Fibroblast of skin of left quadriceps (primary cell): ENCODE data around the gene BUD31.
A peak's percentile ranks its signal among the peaks of the same experiment; 100 is the strongest.
"Not testable (repeated sequence)": the region's sequence is repeated elsewhere in the genome, so short reads cannot be mapped to it uniquely, and the experiment has no call there.

Experiments used
- DNase-seq, 2 experiments: peaks; one replicate each; pipeline ENCODE4 v3.0.0-alpha.2; 2013; ENCODE audit warnings: low read depth in 2 of 2

Gene BUD31

DNA sequence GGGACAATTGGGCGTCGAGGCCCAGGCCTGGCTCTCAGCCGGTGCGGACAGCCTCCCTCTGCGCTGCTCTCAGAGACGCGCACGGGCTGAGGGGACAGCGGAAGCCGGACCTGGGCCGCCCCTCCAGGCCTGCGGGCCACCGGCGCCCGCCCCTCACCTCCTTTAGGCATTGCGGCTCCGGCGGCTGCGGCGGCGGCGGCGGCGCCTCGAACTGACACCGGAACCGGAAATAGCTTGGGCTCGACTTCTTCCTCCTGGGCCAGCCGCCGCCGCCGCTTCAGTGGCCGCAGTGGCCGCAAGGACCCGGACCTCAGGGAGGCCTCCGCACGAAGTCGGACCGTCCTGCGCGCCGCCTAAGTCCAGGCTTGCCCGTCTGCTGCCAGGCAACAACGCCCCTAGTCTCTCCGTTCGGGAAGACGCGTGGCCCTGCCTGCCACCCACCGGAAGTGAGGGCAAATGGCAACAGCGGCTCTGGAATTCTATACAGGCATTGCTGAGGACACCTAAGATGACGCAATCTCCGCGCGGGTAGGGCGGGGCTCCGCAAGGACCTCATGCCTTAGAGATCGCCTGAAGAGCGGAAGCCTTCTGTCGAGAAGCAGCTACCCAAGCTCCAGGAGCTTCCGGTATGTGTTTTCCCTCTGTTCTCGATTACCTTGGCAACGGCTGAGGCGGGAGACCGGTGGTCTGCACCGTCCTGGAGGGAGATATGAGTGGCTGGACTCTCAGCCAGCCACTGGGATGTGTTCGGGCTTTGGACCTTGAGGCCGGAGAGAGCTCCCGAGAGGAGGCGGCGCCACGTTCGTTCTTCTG is at the start of gene BUD31, which contains the start of gene PDAP1:
Gene BUD31 (plus strand): TSS at position 591 of the 813 bp plus-strand sequence. CDS start 2,124 bp downstream, outside the sequence.
Gene PDAP1 (minus strand): TSS at position 219 of the 813 bp plus-strand sequence. CDS start 49 bp downstream, at position 170.
- DNase-seq, result peak; percentile 87 to 89

DNA sequence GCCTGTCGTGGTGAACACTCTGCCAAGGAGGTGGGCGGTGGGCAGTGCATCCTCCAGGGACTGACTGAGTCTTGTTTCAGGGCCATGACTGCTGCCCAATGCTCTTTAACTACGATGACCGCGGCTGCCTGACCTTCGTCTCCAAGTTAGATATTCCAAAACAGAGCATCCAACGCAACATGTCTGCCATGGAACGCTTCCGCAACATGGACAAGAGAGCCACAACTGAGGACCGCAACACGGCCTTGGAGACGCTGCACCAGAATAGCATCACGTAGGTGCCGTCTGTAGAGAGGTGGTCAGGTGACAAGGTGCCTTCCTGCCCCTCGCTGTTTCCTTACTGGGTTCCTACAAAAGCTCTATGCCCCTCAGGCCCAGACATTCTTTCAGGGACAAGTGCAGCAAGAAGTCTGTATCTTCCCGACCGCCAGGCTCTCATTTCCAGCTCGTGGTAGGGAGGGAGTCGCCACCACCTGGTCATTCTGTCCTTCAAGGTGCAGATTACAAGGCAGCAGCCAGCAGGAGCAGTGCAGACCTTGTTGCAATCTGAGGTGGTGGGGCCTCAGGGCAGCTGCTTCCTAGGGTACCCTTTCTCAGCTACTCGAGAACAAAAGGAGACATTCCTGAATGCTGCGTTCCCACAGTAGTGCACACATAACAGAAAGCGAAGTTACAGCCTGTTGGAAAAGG is 49.2 kb upstream of the BUD31 start:
- DNase-seq, result no peak

- DNase-seq, result no peak
These were observed 46.0 kb upstream of the BUD31 start for GRCh38 chr7:99362801-99363200.

DNA sequence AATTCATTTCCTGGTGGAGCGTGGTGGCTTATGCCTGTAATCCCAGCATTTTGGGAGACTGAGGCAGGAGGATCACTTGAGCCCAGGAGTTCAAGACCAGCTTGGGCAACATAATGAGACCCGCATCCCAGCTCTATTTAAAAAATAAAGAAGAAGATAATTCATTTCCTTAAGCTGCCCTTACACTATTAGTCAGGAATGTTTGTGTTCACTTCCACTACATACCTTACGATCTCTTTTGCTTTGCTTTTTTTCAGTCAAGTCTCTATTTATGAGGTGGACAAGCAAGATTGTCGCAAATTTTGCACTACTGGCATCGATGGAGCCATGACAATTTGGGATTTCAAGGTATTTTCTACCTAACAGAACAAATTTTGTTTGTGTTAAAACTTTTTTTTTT is 45.5 kb upstream of the BUD31 start:
- DNase-seq, result no peak

DNA sequence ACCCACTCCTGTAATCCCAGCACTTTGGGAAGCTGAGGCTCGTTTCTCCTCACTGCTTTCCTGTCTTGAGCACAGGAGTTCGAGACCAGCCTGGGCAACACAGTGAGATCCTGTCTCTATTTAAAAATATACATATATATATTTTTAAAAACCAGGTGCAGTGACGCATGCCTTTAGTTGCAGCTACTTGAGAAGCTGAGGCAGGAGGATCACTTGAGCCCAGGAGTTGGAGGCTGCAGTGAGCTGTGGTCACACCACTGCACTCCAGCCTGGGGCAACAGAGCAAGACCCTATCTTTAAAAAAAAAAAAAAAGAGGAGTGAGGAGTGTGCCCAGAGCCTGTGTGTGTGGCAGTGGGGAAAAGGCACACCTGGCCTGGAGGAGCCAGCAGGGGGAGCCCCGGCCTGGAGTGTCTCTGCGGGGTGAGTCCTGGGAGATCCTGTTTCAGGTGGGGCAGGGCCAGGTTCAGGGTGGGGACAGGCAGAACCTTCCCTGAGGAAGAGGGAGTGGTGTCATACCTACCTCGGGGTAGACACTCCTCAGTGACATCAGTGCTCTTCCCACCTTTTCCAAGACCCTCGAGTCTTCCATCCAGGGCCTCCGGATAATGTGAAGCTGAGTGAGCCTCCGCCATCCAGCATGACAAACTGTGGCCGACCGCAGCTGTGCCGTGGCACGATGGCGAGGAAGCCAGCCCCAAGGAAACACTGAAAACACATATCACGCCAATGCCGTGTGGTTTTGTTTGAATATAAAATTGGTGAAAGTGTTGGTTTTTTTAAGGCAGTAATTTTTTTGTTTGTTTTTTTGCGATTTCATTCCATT is 43.2 kb upstream of the BUD31 start:
- DNase-seq, result no peak

- no peak for DNase-seq
These were observed 42.1 kb upstream of the BUD31 start for GRCh38 chr7:99366646-99367045.

GRCh38 chr7:99368750-99369389 is 39.9 kb upstream of the BUD31 start:
- DNase-seq, result no peak

DNA sequence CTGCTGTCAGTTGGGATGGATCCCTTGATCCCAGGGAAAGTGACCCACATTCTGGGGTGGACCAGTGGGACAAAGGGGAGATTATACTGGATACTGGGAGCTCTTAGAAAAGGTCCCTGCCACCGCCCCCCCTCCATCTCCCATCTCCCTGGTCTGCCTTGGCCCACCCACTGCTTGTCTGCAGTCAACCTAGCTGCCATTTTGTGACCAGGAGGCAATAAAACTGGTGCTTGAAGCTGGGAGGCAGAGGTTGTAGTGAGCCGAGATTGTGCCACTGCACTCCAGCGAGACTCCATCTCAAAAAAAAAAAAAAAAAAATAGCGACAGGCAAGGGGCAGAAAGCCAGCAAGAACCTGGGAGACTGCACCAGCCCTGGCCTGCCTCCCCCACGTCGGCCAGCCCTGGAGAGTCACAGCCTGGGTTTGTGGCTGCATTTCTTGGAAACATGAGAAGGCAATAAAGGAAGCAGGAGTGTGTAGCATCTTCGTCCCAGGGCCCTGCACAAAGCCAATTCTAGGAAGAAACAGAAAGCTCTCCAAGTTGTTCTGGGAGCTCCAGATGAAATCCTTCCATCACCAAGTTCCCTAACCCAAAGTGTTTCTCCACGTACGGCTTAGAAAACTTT is 38.9 kb upstream of the BUD31 start:
- no peak for DNase-seq

GRCh38 chr7:99371376-99371920 is 37.3 kb upstream of the BUD31 start:
- DNase-seq, result no peak

DNA sequence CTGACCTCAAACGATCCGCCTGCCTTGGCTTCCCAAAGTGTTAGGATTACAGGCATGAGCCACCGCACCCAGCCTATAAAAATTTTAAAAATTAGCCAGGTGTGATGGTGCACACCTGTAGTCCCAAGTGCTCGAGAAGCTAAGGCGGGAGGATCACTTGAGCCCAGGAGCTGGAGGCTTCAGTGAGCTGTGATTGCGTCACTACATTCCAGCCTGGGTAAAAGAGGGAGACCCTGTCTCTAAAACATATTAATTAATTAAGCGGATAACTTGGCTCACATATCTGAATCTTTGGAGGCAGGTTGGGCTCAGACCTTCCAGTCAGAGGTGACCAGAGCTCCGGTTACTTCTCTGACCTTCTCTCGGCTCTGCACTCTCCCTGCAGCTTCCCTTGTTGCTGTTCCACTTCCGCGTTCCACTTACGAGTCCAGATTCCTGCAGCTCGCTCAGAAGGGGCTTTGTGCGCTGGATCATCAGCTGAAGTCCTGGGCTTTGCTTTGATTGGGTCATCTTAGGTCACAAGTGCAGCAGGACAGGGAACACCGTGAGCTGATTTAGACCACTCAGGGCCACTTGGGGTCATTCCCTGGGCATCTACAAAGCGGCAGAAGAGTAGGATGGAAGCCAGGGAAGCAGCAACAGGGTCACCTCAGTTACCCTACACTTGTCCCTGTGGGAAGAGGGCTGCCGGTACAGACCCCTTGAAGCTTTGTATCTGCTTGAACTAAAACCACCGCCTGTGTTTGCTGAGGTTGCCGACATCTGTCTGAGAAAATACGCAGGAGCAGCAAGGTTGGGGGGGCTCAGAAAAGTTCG is 36.3 kb upstream of the BUD31 start:
- DNase-seq, result no peak

DNA sequence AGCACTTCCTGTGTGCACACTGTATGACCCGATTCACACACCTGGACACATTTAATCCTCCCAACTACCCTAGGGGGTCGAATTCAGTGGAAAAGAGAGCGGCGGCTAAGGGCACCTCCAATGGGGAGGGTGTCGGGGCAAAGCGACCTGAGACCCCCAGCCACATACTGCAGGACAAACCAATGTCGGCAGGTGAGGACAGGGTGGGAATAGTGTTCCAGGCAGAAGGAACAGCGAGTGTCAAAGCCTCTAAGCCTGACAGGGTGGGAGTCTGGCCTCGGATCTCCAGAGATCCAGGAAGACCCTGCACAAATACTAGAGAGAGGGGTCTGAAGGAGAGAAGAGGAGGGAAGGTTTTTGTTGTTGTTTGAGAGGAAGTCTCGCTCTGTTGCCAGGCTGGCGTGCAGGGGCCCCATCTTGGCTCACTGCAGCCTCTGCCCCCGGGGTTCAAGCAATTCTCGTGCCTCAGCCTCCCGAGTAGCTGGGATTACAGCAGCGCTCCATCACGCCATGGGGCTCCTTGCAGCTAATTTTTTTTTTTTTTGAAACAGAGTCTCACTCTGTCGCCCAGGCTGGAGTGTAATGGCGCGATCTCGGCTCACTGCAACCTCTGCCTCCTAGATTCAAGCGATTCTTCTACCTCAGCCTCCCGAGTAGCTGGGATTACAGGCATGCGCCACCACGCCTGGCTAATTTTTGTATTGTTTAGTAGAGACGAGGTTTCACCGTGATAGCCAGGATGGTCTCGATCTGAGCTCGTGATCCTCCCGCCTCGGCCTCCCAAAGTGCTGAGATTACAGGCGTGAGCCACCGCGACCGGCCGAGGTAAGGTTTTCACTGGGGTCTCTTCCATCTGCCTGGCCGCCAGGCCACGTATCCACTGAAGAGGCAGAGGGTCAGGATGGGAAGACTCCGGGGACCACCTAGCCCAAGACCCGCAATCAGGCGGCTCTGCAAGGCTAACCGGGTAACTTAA is 35.4 kb upstream of the BUD31 start:
- no peak for DNase-seq

DNA sequence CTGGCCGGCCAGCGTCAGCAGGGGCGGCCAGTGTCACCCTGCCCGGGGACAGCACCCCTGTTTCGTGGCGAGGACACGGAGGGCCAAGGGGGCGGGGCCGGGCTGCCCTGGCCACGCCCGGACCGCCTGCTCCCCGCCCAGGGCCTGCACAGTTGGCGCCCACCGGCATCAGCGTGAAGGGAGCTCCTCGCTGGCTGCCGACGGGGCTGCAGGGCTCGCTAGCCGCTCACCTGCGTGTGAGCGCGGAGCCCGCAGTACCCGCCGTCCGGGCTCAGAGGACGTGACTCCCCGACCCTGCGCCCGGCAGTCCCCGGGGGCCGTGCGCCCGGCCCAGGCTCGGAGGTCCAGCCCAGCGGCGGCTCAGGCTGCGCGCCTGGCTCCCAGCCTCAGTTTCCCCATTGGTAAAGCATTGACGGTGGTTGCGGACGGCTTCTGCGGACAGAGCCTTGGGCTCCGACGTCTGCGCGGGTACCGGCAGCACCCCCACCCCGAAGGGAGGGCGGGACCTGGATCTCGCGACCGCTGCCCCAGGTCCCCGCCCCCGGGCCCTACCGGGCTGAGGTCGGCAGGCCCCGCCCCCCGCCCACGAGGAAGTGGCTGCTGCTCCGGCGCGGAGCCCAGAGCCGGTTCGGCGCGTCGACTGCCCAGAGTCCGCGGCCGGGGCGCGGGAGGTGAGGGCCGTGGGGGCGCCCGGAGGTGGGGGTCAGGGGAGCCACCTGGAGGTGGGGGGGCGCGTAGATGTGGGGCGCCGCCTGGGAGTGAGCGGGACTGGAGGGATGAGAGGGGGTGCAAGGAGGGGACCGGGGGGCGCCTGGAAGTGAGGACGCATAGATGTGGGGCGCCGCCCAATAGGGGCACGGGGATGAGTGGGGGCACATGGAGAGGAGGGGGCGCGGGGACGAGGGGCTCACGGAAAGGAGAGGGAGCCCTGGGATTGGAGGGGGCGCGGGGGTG is 34.4 kb upstream of the BUD31 start, which contains the start of gene ARPC1B:
Gene ARPC1B (plus strand): TSS at position 620 of the 954 bp plus-strand sequence. CDS start 10,985 bp downstream, outside the sequence.
- no peak for DNase-seq

DNA sequence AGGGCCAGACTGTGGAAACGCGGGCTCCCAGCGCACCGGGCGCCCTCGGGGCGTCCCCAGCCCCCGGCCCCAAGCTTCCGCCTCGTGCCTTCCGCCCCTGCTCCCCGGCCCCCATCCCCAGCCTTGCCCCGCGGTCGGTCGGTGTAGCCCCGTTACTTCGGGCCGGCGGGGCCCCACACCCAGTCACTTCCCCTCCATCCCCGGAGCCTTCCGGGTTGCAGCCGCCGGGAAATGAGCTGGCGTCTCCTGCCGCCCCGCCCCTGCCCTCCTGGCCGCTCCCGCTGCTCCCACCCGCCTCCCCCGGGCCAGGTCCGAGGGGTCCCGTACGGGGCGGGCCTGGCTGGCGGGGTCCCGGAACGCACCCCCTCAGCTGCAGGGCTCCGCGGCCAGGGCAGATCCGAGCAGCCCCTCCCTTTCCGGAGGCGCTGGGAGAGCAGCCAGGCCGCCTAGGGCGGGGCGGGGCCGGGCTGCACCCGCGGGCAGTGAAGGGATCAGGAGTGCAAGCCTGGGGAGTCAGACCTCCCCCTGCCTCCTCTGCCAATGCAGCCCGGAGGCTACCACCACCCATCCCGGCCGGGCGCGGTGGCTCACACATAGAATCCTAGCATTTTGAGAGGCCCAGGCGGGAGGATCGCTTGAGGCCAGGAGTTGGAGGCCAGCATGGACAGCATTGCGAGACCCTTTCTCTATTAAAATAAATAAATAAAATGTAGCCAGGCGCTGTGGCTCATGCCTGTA is 33.5 kb upstream of the BUD31 start:
- DNase-seq, result no peak

DNA sequence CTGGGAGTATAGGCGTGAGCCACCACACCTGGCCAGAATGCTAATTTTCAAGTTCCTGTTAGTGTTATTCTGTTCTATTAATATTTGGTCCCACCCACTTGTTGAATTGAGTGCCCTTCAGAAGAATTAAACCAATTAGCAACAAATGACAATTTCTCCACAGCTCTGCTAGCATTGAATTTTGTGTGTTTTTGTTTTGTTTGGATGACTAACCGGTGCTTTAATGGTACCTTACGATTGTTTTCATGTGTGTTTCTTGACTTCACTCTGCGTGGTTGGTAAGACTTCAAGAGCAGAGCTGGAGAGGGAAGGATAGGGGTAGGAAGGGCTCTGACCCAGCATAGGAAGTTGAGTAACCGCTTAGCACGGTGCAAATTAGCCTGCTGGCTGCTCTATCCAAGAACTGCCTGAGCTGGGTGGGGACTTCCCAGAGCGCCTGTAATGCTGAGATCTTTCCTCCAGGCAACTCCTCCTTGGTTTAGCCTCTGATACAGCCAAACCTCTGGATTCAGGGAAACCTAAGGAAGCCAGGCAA is 29.7 kb upstream of the BUD31 start:
- DNase-seq, result peak; percentile 64 to 66

GRCh38 chr7:99379693-99380031 is 29.1 kb upstream of the BUD31 start:
- not testable (repeated sequence) for DNase-seq

DNA sequence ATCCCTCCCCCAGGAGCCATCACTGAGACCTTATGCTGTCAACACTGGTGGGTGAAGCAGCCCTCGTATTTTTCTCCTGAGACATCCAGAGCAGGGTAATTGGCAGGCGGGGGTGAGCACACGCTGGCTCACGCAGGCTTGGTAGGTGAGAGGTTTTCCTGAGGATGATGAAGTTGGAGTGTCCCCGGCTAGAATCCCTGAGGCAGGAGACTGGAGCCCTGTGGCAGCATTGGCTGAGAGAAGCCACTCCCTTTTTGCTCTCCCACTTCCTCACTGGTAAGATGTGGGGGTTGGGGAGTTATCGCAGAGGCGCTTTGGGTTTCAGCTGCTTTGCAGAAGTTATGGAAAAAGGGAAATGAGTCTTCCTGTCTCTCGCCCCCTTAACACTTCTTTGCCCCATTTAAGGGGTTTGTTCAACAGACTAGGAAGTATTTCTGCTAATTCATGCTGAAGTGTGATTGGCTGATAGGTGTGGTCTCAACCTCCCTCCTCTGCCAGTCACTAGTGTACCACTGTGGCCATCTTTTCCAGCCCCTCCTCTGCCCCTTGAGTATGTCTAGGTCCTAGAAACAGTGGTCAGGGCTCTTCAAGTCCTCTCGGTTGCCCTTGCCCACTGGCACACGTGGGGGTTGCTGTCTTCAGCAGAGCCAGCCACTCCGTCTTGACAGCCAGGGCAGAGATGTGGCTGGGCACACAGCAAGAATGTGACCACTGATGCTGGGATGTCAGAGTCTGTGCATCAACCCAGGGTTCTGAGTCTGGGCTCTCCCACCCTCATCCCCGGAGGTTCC is 28.5 kb upstream of the BUD31 start:
- DNase-seq, result no peak
